HCT116 (cell line): ENCODE measurements around the gene TMC1.

Experiments used
- POLR2AphosphoS5 ChIP-seq: IDR thresholded peaks from 2 replicates; pipeline ENCODE4 v1.6.1; 2011; ENCODE audit warnings: mild to moderate bottlenecking, low read depth, low read length, moderate library complexity
- YY1 ChIP-seq: IDR thresholded peaks from 2 replicates; pipeline ENCODE4 v1.6.1; 2011; ENCODE audit warnings: low read length, low read depth, moderate library complexity, mild to moderate bottlenecking; ENCODE audit not compliant: insufficient replicate concordance; ENCODE audit errors: extremely low read depth

- TF ChIP-seq YY1, result no peak
- TF ChIP-seq POLR2AphosphoS5, result no peak
These were observed 323.0 kb downstream of the TMC1 start for GRCh38 chr9:72844440-72844768.
